B cell (primary cell): ENCODE results near the gene C1orf35.

ENCODE experiments used
- EZH2 ChIP-seq: IDR thresholded peaks from 2 replicates; pipeline ENCODE4 v1.6.1; 2012; ENCODE audit warnings: borderline replicate concordance, low read depth, mild to moderate bottlenecking, moderate library complexity, low read length; ENCODE audit not compliant: insufficient read depth, poor library complexity, severe bottlenecking
- TF ChIP-seq, protein P1 (sequence below): fragments of 200-600 bp; IDR thresholded peaks from one replicate; pipeline ENCODE4 v1.8.0; 2022; ENCODE audit warnings: antibody characterized with exemption, mild to moderate bottlenecking

DNA sequence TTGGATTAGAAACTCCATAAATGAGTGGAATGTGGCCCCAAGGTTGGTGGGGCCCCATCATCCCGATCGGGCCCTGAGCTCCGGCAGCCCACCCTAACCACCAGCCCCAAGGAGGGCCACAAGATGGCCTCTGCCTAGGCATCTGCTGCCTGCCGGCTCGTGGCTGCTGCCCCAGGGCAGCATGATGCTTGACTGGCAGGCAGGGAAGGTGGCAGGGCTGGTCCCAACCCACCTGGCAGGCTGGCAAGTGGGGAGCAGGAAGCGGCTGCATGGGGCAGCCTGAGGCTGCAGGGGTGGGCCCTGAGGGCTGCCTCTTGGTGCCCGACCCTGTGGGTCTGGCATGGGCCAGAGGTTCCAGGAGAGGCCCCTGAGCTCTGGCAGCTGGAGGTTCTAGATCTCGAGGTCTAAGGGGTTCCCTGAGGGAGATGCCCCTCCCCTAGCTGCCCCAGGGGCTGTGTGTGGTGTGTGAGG lies 45.8 kb upstream of the C1orf35 start:
- TF ChIP-seq, protein P1, sequence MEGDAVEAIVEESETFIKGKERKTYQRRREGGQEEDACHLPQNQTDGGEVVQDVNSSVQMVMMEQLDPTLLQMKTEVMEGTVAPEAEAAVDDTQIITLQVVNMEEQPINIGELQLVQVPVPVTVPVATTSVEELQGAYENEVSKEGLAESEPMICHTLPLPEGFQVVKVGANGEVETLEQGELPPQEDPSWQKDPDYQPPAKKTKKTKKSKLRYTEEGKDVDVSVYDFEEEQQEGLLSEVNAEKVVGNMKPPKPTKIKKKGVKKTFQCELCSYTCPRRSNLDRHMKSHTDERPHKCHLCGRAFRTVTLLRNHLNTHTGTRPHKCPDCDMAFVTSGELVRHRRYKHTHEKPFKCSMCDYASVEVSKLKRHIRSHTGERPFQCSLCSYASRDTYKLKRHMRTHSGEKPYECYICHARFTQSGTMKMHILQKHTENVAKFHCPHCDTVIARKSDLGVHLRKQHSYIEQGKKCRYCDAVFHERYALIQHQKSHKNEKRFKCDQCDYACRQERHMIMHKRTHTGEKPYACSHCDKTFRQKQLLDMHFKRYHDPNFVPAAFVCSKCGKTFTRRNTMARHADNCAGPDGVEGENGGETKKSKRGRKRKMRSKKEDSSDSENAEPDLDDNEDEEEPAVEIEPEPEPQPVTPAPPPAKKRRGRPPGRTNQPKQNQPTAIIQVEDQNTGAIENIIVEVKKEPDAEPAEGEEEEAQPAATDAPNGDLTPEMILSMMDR, result no peak
- no peak for TF ChIP-seq EZH2
